ENCODE results near the gene MACO1. TPM values are rescaled to one million over a fixed set of nuclear protein-coding genes. Genes with fewer than 3 reads are reported as not detected.
"Not testable (repeated sequence)": the region's sequence is repeated elsewhere in the genome, so short reads cannot be mapped to it uniquely, and the experiment has no call there.

Gene MACO1
- total and polyA plus RNA-seq, 5 experiments from 2014 or later: 7.6 to 28.0 (median 8.8) TPM

- DNase-seq (no peak), ATAC-seq (no peak)
- peak overlapping the region in 1 of 10 donors; percentile 24 for H3K4me3 Mint-ChIP-seq
- H3K27ac Mint-ChIP-seq: peak overlapping the region; percentile 13 to 95 (median 80)
- POLR2A ChIA-PET: interaction anchor here (0.6 to 6.9 kb wide), 11 partner anchors 15 to 315 kb away, joined by 3 to 90 read pairs (median 6); partner anchors contain the start of gene MTFR1L
- H3K9me3 Mint-ChIP-seq: peaks cover 0 to 2% (median 0%) of the 10 kb centered on the region in 9 donors
- peaks cover 0 to 11% (median 5%) of the 10 kb centered on the region in 3 donors for H3K36me3 Mint-ChIP-seq
- no peaks in the 10 kb centered on the region for H3K27me3 Mint-ChIP-seq
- peaks cover 12 to 36% (median 33%) of the 10 kb centered on the region in 4 donors for H3K4me1 Mint-ChIP-seq
These were observed 74.3 kb downstream of the MACO1 start for GRCh38 chr1:25504706-25505595.

- DNase-seq (no peak), ATAC-seq (no peak)
- H3K27ac Mint-ChIP-seq: peak overlapping the region; percentile 79 to 95 (median 89)
- H3K27me3 Mint-ChIP-seq: no peaks in the 10 kb centered on the region
- POLR2A ChIA-PET: interaction anchor here (0.5 to 6.9 kb wide), 10 partner anchors 14 to 1673 kb away, joined by 3 to 90 read pairs (median 6); partner anchors contain the start of gene MTFR1L
- peaks cover 12 to 36% (median 33%) of the 10 kb centered on the region in 4 donors for H3K4me1 Mint-ChIP-seq
- H3K36me3 Mint-ChIP-seq: peaks cover 0 to 3% (median under 1%) of the 10 kb centered on the region in 3 donors
- H3K9me3 Mint-ChIP-seq: peaks cover 0 to 2% (median 0%) of the 10 kb centered on the region in 9 donors
- peak overlapping the region in 8 of 10 donors; percentile 58 to 85 (median 83) for H3K4me3 Mint-ChIP-seq
These were observed 75.1 kb downstream of the MACO1 start for GRCh38 chr1:25505656-25506385.

- peak overlapping the region; percentile 79 to 95 (median 89) for H3K27ac Mint-ChIP-seq
These were observed 76.1 kb downstream of the MACO1 start for GRCh38 chr1:25506566-25507463.

GRCh38 chr1:25513666-25514065, 83.0 kb downstream of the MACO1 start:
- DNase-seq: no peak
- POLR2A ChIA-PET: interaction anchor here (1.6 kb wide), 1 partner anchor 54 kb away, joined by 5 read pairs; no protein-coding TSS in a partner anchor

More at GRCh38 chr1:25506566-25507463, 76.1 kb downstream of the MACO1 start:
- not testable (repeated sequence) for H3K27me3 Mint-ChIP-seq, H3K36me3 Mint-ChIP-seq, ATAC-seq, H3K9me3 Mint-ChIP-seq
- H3K4me3 Mint-ChIP-seq: peak overlapping the region; percentile 58 to 85 (median 82)
- DNase-seq: peak in 9 of 10 donors; percentile 30 to 79 (median 53)
- POLR2A ChIA-PET: interaction anchor here (2.0 to 6.9 kb wide), 6 partner anchors 13 to 313 kb away, joined by 4 to 90 read pairs (median 17); partner anchors contain the start of gene MTFR1L
- H3K4me1 Mint-ChIP-seq: peaks cover 12 to 36% (median 33%) of the 10 kb centered on the region in 4 donors

GRCh38 chr1:25515033-25515432, 84.3 kb downstream of the MACO1 start:
- no peaks in the 10 kb centered on the region for H3K36me3 Mint-ChIP-seq
- POLR2A ChIA-PET: interaction anchor here (9.4 kb wide), 1 partner anchor 50 kb away, joined by 50 read pairs; no protein-coding TSS in a partner anchor
- peaks cover 0 to 4% (median 0%) of the 10 kb centered on the region in 9 donors for H3K9me3 Mint-ChIP-seq
- ATAC-seq (no peak), DNase-seq (no peak)
- peak overlapping the region in 2 of 10 donors; percentile 25 to 40 for H3K27ac Mint-ChIP-seq
- no peaks in the 10 kb centered on the region for H3K27me3 Mint-ChIP-seq
- no peak overlapping the region for H3K4me3 Mint-ChIP-seq
- H3K4me1 Mint-ChIP-seq: peaks cover 0 to 5% (median under 1%) of the 10 kb centered on the region in 4 donors

More at GRCh38 chr1:25513666-25514065, 83.0 kb downstream of the MACO1 start:
- ATAC-seq: no peak
- H3K4me3 Mint-ChIP-seq: no peak overlapping the region
- no peak overlapping the region for H3K27ac Mint-ChIP-seq
- H3K9me3 Mint-ChIP-seq: peaks cover 0 to 4% (median 0%) of the 10 kb centered on the region in 9 donors
- peaks cover 0 to 5% (median 0%) of the 10 kb centered on the region in 4 donors for H3K4me1 Mint-ChIP-seq
- no peaks in the 10 kb centered on the region for H3K36me3 Mint-ChIP-seq
- H3K27me3 Mint-ChIP-seq: no peaks in the 10 kb centered on the region

GRCh38 chr1:25516686-25517085, 86.0 kb downstream of the MACO1 start:
- H3K4me1 Mint-ChIP-seq: peaks cover 5 to 12% (median 11%) of the 10 kb centered on the region in 4 donors
- H3K27me3 Mint-ChIP-seq: no peaks in the 10 kb centered on the region
- peak overlapping the region in 2 of 10 donors; percentile 7 to 40 for H3K27ac Mint-ChIP-seq
- POLR2A ChIA-PET: interaction anchor here (1.1 to 9.4 kb wide), 4 partner anchors 13 to 85 kb away, joined by 3 to 90 read pairs (median 26); no protein-coding TSS in a partner anchor
- ATAC-seq: no peak
- H3K4me3 Mint-ChIP-seq: no peak overlapping the region
- no peak for DNase-seq
- no peaks in the 10 kb centered on the region for H3K36me3 Mint-ChIP-seq
- H3K9me3 Mint-ChIP-seq: peaks cover 0 to 4% (median 0%) of the 10 kb centered on the region in 9 donors

- H3K27ac Mint-ChIP-seq: no peak overlapping the region
- H3K9me3 Mint-ChIP-seq: peaks cover 0 to 4% (median 0%) of the 10 kb centered on the region in 9 donors
- no peaks in the 10 kb centered on the region for H3K27me3 Mint-ChIP-seq
- H3K4me1 Mint-ChIP-seq: peaks cover 5 to 12% (median 11%) of the 10 kb centered on the region in 4 donors
- no peaks in the 10 kb centered on the region for H3K36me3 Mint-ChIP-seq
- DNase-seq (no peak), ATAC-seq (no peak)
- no peak overlapping the region for H3K4me3 Mint-ChIP-seq
- POLR2A ChIA-PET: interaction anchor here (1.1 to 9.4 kb wide), 4 partner anchors 14 to 87 kb away, joined by 3 to 90 read pairs (median 26); no protein-coding TSS in a partner anchor
These were observed 87.0 kb downstream of the MACO1 start for GRCh38 chr1:25517476-25518394.

- ATAC-seq: no peak
- DNase-seq: no peak
- Mint-ChIP-seq H3K4me1 (peaks cover 5 to 12% (median 10%) of the 10 kb centered on the region in 4 donors), H3K36me3 (no peaks in the 10 kb centered on the region), H3K9me3 (peaks cover 0 to 2% (median 0%) of the 10 kb centered on the region in 9 donors), H3K27ac (no peak overlapping the region), H3K27me3 (no peaks in the 10 kb centered on the region), H3K4me3 (no peak overlapping the region)
- POLR2A ChIA-PET: interaction anchor here (0.7 to 9.4 kb wide), 4 partner anchors 16 to 342 kb away, joined by 3 to 90 read pairs (median 27); no protein-coding TSS in a partner anchor
These were observed 88.9 kb downstream of the MACO1 start for GRCh38 chr1:25519624-25520023.

GRCh38 chr1:25520446-25521061, 89.9 kb downstream of the MACO1 start:
- no peak overlapping the region for H3K4me3 Mint-ChIP-seq
- H3K27me3 Mint-ChIP-seq: no peaks in the 10 kb centered on the region
- peaks cover 5 to 15% (median 13%) of the 10 kb centered on the region in 4 donors for H3K4me1 Mint-ChIP-seq
- ATAC-seq: peak; percentile 68 to 82
- H3K36me3 Mint-ChIP-seq: no peaks in the 10 kb centered on the region
- H3K9me3 Mint-ChIP-seq: peaks cover 0 to 7% (median 0%) of the 10 kb centered on the region in 9 donors
- peak overlapping the region in 9 of 10 donors; percentile 30 to 92 (median 86) for H3K27ac Mint-ChIP-seq
- POLR2A ChIA-PET: interaction anchor here (0.8 to 9.4 kb wide), 6 partner anchors 17 to 52 kb away, joined by 3 to 90 read pairs (median 4); no protein-coding TSS in a partner anchor
- peak; percentile 47 to 85 (median 68) for DNase-seq
